Measurements from ENCODE around the gene ZBTB2. TPM values are rescaled to one million over a fixed set of nuclear protein-coding genes. Genes with fewer than 3 reads are reported as not detected.

Gene ZBTB2
- total and polyA plus RNA-seq, 2 donors from 2014 or later: 6.0 to 11.2 TPM

- H3K36me3 ChIP-seq (ENCODE audit: control insufficient read depth in 2 of 3, insufficient read depth in 3 of 3, low read length in 3 of 3): no peaks in the 10 kb centered on the region
- no peak for FAIRE-seq
- peaks cover 0 to 6% (median 0%) of the 10 kb centered on the region in 3 donors for H3K4me1 ChIP-seq (ENCODE audit: control insufficient read depth in 2 of 3, insufficient read depth in 2 of 3, low read depth in 1 of 3, low read length in 3 of 3)
- intact Hi-C loops (cut with DNase I): no loop called here
- H3K4me3 ChIP-seq (ENCODE audit: low read length in 3 of 3): no peak overlapping the region
- H3K27ac ChIP-seq (ENCODE audit: low read depth in 2 of 2, low read length in 2 of 2): no peak overlapping the region
- DNase-seq: no peak
- no peak overlapping the region for H3K9ac ChIP-seq (ENCODE audit: low read length in 3 of 3)
- H3K9me3 ChIP-seq (ENCODE audit: control insufficient read depth in 2 of 3, insufficient read depth in 1 of 3, low read length in 3 of 3): no peaks in the 10 kb centered on the region
- no peaks in the 10 kb centered on the region for H3K27me3 ChIP-seq (ENCODE audit: control insufficient read depth, insufficient read depth, low read length)
- TF ChIP-seq CTCF (IDR thresholded peaks at IDR 0.05; ENCODE audit: borderline replicate concordance, extremely low read depth, insufficient read depth): no peak
Observed at GRCh38 chr6:151381722-151382121, 9.6 kb downstream of the ZBTB2 start.

DNA sequence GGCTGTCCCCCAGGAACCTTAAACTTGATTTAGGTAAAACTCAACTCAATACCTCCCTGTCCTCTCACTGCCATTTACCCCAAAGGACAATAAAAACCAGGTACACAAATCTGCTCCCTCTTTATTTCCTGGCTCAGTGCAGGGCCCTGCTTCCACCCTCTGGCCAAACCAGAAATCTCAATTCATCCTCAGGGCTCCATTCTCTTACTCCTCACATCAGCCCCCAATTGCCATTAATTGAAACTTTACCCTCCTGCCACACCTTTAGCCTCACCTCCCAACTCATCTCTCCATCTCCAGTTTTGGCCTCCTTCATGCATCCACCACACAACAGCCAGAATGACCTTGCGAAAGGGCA is 10.5 kb downstream of the ZBTB2 start:
- Histone ChIP-seq H3K4me3 (ENCODE audit: low read length in 3 of 3) (no peak overlapping the region), H3K27ac (ENCODE audit: low read depth in 2 of 2, low read length in 2 of 2) (no peak overlapping the region), H3K4me1 (ENCODE audit: control insufficient read depth in 2 of 3, insufficient read depth in 2 of 3, low read depth in 1 of 3, low read length in 3 of 3) (peaks cover 0 to 6% (median 0%) of the 10 kb centered on the region in 3 donors), H3K9me3 (ENCODE audit: control insufficient read depth in 2 of 3, insufficient read depth in 1 of 3, low read length in 3 of 3) (no peaks in the 10 kb centered on the region), H3K9ac (ENCODE audit: low read length in 3 of 3) (no peak overlapping the region), H3K36me3 (ENCODE audit: control insufficient read depth in 2 of 3, insufficient read depth in 3 of 3, low read length in 3 of 3) (no peaks in the 10 kb centered on the region), H3K27me3 (ENCODE audit: control insufficient read depth, insufficient read depth, low read length) (no peaks in the 10 kb centered on the region)
- intact Hi-C loops (cut with DNase I): no loop called here
- DNase-seq: no peak
- FAIRE-seq: no peak
- TF ChIP-seq CTCF (IDR thresholded peaks at IDR 0.05; ENCODE audit: borderline replicate concordance, extremely low read depth, insufficient read depth): no peak

GRCh38 chr6:151379933-151380847 is 11.2 kb downstream of the ZBTB2 start:
- no peaks in the 10 kb centered on the region for H3K36me3 ChIP-seq (ENCODE audit: control insufficient read depth in 2 of 3, insufficient read depth in 3 of 3, low read length in 3 of 3)
- H3K27ac ChIP-seq (ENCODE audit: low read depth in 2 of 2, low read length in 2 of 2): peak overlapping the region in 1 of 2 donors; percentile 41
- H3K4me3 ChIP-seq (ENCODE audit: low read length in 3 of 3): no peak overlapping the region
- TF ChIP-seq CTCF (IDR thresholded peaks at IDR 0.05; ENCODE audit: borderline replicate concordance, extremely low read depth, insufficient read depth): no peak
- no peaks in the 10 kb centered on the region for H3K9me3 ChIP-seq (ENCODE audit: control insufficient read depth in 2 of 3, insufficient read depth in 1 of 3, low read length in 3 of 3)
- H3K9ac ChIP-seq (ENCODE audit: low read length in 3 of 3): no peak overlapping the region
- intact Hi-C loops (cut with DNase I): no loop called here
- FAIRE-seq (no peak), DNase-seq (no peak)
- H3K4me1 ChIP-seq (ENCODE audit: control insufficient read depth in 2 of 3, insufficient read depth in 2 of 3, low read depth in 1 of 3, low read length in 3 of 3): peaks cover 0 to 3% (median 0%) of the 10 kb centered on the region in 3 donors
- no peaks in the 10 kb centered on the region for H3K27me3 ChIP-seq (ENCODE audit: control insufficient read depth, insufficient read depth, low read length)

Data from kidney (tissue), 14 donors.